ENCODE data around the gene ARMH4.

- TF ChIP-seq CTCF (IDR thresholded peaks at IDR 0.05) = no peak
- TF ChIP-seq POLR2A (IDR thresholded peaks at IDR 0.05) = no peak
Measured at GRCh38 chr14:58089612-58090011, 62.4 kb downstream of the ARMH4 start.
